ENCODE data around the gene C1orf226. TPM values are rescaled to one million over a fixed set of nuclear protein-coding genes. Genes with fewer than 3 reads are reported as not detected.

Gene C1orf226
- total RNA-seq, 1 experiment from 2014 or later: 4.3 TPM

GRCh38 chr1:162366671-162367070 is 14.9 kb upstream of the C1orf226 start:
- H3F3A ChIP-seq (ENCODE audit: low read length, unreplicated experiment): no peaks in the 10 kb centered on the region
- H3K4me3 ChIP-seq (ENCODE audit: low read length): no peak overlapping the region
- no peaks in the 10 kb centered on the region for H3K9me3 ChIP-seq (ENCODE audit: low read length)
- ChIA-PET POLR2A (ENCODE audit: unreplicated experiment) (no interaction called here), CTCF (no interaction called here)
- TF ChIP-seq, protein P1, sequence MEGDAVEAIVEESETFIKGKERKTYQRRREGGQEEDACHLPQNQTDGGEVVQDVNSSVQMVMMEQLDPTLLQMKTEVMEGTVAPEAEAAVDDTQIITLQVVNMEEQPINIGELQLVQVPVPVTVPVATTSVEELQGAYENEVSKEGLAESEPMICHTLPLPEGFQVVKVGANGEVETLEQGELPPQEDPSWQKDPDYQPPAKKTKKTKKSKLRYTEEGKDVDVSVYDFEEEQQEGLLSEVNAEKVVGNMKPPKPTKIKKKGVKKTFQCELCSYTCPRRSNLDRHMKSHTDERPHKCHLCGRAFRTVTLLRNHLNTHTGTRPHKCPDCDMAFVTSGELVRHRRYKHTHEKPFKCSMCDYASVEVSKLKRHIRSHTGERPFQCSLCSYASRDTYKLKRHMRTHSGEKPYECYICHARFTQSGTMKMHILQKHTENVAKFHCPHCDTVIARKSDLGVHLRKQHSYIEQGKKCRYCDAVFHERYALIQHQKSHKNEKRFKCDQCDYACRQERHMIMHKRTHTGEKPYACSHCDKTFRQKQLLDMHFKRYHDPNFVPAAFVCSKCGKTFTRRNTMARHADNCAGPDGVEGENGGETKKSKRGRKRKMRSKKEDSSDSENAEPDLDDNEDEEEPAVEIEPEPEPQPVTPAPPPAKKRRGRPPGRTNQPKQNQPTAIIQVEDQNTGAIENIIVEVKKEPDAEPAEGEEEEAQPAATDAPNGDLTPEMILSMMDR (conservative IDR thresholded peaks at IDR 0.05; ENCODE audit: low read depth, low read length): no peak
- TF ChIP-seq EZH2phosphoT487 (IDR thresholded peaks at IDR 0.05; ENCODE audit: borderline replicate concordance, low read length) (no peak), EZH2 (IDR thresholded peaks at IDR 0.05; ENCODE audit: low read length, unreplicated experiment) (no peak)
- no peaks in the 10 kb centered on the region for H3K36me3 ChIP-seq (ENCODE audit: low read depth, low read length)
- no peak overlapping the region for H3K9ac ChIP-seq (ENCODE audit: low read length)
- DNase-seq (no peak), ATAC-seq (no peak)
- BruUV-seq (replicated peaks): no TSS peak
- no peak overlapping the region for H2AFZ ChIP-seq (ENCODE audit: low read length)
- no peak overlapping the region for H3K27ac ChIP-seq (ENCODE audit: low read length)
- H3K4me1 ChIP-seq (ENCODE audit: insufficient read depth, low read length): peaks cover 3% of the 10 kb centered on the region; the same call in 1 of the 2 replicates
- no peaks in the 10 kb centered on the region for H3K9me2 ChIP-seq (replicated peaks; ENCODE audit: low read length)
- no peaks in the 10 kb centered on the region for H3K27me3 ChIP-seq (ENCODE audit: low read length)
- intact Hi-C loops (cut with micrococcal nuclease): no loop called here
- no peak overlapping the region for H3K4me2 ChIP-seq (ENCODE audit: low read length)
- no peaks in the 10 kb centered on the region for H4K20me1 ChIP-seq (ENCODE audit: low read length)
- H3K79me2 ChIP-seq (ENCODE audit: low read length): no peaks in the 10 kb centered on the region

DNA sequence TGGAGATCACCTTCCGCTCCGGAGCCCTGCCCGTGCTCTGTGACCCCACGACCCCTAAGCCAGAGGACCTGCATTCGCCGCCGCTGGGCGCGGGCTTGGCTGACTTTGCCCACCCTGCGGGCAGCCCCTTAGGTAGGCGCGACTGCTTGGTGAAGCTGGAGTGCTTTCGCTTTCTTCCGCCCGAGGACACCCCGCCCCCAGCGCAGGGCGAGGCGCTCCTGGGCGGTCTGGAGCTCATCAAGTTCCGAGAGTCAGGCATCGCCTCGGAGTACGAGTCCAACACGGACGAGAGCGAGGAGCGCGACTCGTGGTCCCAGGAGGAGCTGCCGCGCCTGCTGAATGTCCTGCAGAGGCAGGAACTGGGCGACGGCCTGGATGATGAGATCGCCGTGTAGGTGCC is 14.5 kb upstream of the C1orf226 start:
- Histone ChIP-seq H3K36me3 (ENCODE audit: low read depth, low read length) (no peaks in the 10 kb centered on the region), H3K4me1 (ENCODE audit: insufficient read depth, low read length) (peaks cover 7% of the 10 kb centered on the region; the same call in 1 of the 2 replicates), H3K27ac (ENCODE audit: low read length) (no peak overlapping the region), H2AFZ (ENCODE audit: low read length) (no peak overlapping the region), H3K4me3 (ENCODE audit: low read length) (no peak overlapping the region), H3K9ac (ENCODE audit: low read length) (no peak overlapping the region), H3K4me2 (ENCODE audit: low read length) (no peak overlapping the region), H4K20me1 (ENCODE audit: low read length) (no peaks in the 10 kb centered on the region), H3K9me2 (replicated peaks; ENCODE audit: low read length) (no peaks in the 10 kb centered on the region), H3K27me3 (ENCODE audit: low read length) (no peaks in the 10 kb centered on the region), H3K79me2 (ENCODE audit: low read length) (no peaks in the 10 kb centered on the region), H3F3A (ENCODE audit: low read length, unreplicated experiment) (no peaks in the 10 kb centered on the region), H3K9me3 (ENCODE audit: low read length) (no peaks in the 10 kb centered on the region)
- no peak for TF ChIP-seq EZH2 (IDR thresholded peaks at IDR 0.05; ENCODE audit: low read length, unreplicated experiment)
- TF ChIP-seq EZH2phosphoT487 (IDR thresholded peaks at IDR 0.05; ENCODE audit: borderline replicate concordance, low read length): no peak
- TF ChIP-seq, protein P1 (conservative IDR thresholded peaks at IDR 0.05; ENCODE audit: low read depth, low read length): no peak
- no peak for ATAC-seq
- CTCF ChIA-PET: no interaction called here
- intact Hi-C loops (cut with micrococcal nuclease): no loop called here
- no peak for DNase-seq
- BruUV-seq (replicated peaks): no TSS peak
- POLR2A ChIA-PET (ENCODE audit: unreplicated experiment): no interaction called here

DNA sequence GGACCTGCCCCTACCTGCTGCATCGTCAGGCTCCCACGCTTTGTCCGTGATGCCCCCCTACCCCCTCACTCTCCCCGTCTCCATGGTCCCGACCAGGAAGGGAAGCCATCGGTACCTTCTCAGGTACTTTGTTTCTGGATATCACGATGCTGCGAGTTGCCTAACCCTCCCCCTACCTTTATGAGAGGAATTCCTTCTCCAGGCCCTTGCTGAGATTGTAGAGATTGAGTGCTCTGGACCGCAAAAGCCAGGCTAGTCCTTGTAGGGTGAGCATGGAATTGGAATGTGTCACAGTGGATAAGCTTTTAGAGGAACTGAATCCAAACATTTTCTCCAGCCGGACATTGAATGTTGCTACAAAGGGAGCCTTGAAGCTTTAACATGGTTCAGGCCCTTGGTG is 13.8 kb upstream of the C1orf226 start:
- ATAC-seq (no peak), DNase-seq (no peak)
- intact Hi-C loops (cut with micrococcal nuclease): no loop called here
- no TSS peak for BruUV-seq (replicated peaks)
- CTCF ChIA-PET: no interaction called here
- Histone ChIP-seq H4K20me1 (ENCODE audit: low read length) (no peaks in the 10 kb centered on the region), H3K36me3 (ENCODE audit: low read depth, low read length) (no peaks in the 10 kb centered on the region), H3K9me2 (replicated peaks; ENCODE audit: low read length) (no peaks in the 10 kb centered on the region), H3K79me2 (ENCODE audit: low read length) (no peaks in the 10 kb centered on the region), H3K4me3 (ENCODE audit: low read length) (no peak overlapping the region), H3K4me2 (ENCODE audit: low read length) (no peak overlapping the region), H3K9me3 (ENCODE audit: low read length) (no peaks in the 10 kb centered on the region), H3K4me1 (ENCODE audit: insufficient read depth, low read length) (peaks cover 11% of the 10 kb centered on the region; the same call in 1 of the 2 replicates), H2AFZ (ENCODE audit: low read length) (no peak overlapping the region), H3K9ac (ENCODE audit: low read length) (no peak overlapping the region), H3K27ac (ENCODE audit: low read length) (no peak overlapping the region), H3K27me3 (ENCODE audit: low read length) (no peaks in the 10 kb centered on the region), H3F3A (ENCODE audit: low read length, unreplicated experiment) (no peaks in the 10 kb centered on the region)
- POLR2A ChIA-PET (ENCODE audit: unreplicated experiment): no interaction called here
- TF ChIP-seq EZH2phosphoT487 (IDR thresholded peaks at IDR 0.05; ENCODE audit: borderline replicate concordance, low read length) (no peak), EZH2 (IDR thresholded peaks at IDR 0.05; ENCODE audit: low read length, unreplicated experiment) (no peak)
- TF ChIP-seq, protein P1 (conservative IDR thresholded peaks at IDR 0.05; ENCODE audit: low read depth, low read length): no peak

All from PC-3 (cell line).